Skeletal muscle tissue (tissue), 4 donors: ENCODE data around the gene TTK. TPM values are rescaled to one million over a fixed set of nuclear protein-coding genes. Genes with fewer than 3 reads are reported as not detected.

ENCODE experiments used
- H3K27ac ChIP-seq: one replicate; pipeline ENCODE4 v1.7.0; 2013; ENCODE audit warnings: mild to moderate bottlenecking, low read depth, low read length, inconsistent platforms
- H3K27me3 ChIP-seq, 3 donors: one replicate each; pipeline ENCODE4 v1.7.0; 2013; ENCODE audit warnings: low read length in 3 of 3; ENCODE audit not compliant: control insufficient read depth in 3 of 3, insufficient read depth in 3 of 3
- H3K36me3 ChIP-seq, 3 donors: one replicate each; pipeline ENCODE4 v1.7.0; 2013; ENCODE audit warnings: low read length in 3 of 3; ENCODE audit not compliant: control insufficient read depth in 3 of 3, insufficient read depth in 3 of 3
- H3K4me1 ChIP-seq, 3 donors: one replicate each; pipeline ENCODE4 v1.7.0; 2013; ENCODE audit warnings: low read length in 3 of 3, mild to moderate bottlenecking in 3 of 3; ENCODE audit not compliant: control insufficient read depth in 3 of 3, insufficient read depth in 3 of 3
- H3K4me3 ChIP-seq, 3 donors: one replicate each; pipeline ENCODE4 v1.7.0; 2013; ENCODE audit warnings: low read length in 3 of 3
- H3K9ac ChIP-seq, 3 donors: one replicate each; pipeline ENCODE4 v1.7.0; 2013; ENCODE audit warnings: low read length in 3 of 3, mild to moderate bottlenecking in 3 of 3, moderate library complexity in 2 of 3, low read depth in 1 of 3
- H3K9me3 ChIP-seq, 3 donors: one replicate each; pipeline ENCODE4 v1.7.0; 2013; ENCODE audit warnings: low read length in 3 of 3; ENCODE audit not compliant: control insufficient read depth in 3 of 3
- total RNA-seq: library from RNA; depleted of rRNA; stranded (reverse); fragments of >200 nt; gene quantifications from one replicate; pipeline ENCODE4 v1.2.3, GENCODE V29; 2014
- donor health status: Osteomylitis.

The TTK gene
- total RNA-seq, 1 donor from 2014 or later = 4.2 TPM

DNA sequence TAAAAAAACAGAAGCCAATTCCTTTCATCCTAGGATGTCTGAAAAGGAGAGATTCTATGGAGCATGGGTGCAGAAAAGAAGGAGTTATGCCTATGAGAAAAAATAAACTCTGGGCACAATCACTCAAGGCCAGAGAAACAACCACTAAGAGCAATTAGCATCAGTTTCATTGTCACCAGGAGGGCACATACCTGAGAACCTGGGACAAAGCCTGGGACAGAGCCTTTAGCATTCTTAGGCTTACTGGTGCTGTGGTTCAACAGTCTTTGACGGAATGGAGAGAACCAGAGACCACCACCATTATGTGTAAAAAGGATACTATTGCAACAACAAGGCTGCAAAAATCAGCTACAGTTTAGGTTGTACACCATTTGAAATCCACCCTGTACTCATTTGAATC lies 72.6 kb downstream of the TTK start:
- no peaks in the 10 kb centered on the region for H3K27me3 ChIP-seq
- no peaks in the 10 kb centered on the region for H3K36me3 ChIP-seq
- no peak overlapping the region for H3K27ac ChIP-seq
- peaks cover 0 to 8% (median 0%) of the 10 kb centered on the region in 3 donors for H3K9me3 ChIP-seq
- H3K4me1 ChIP-seq = no peaks in the 10 kb centered on the region
- no peak overlapping the region for H3K4me3 ChIP-seq
- H3K9ac ChIP-seq = no peak overlapping the region

DNA sequence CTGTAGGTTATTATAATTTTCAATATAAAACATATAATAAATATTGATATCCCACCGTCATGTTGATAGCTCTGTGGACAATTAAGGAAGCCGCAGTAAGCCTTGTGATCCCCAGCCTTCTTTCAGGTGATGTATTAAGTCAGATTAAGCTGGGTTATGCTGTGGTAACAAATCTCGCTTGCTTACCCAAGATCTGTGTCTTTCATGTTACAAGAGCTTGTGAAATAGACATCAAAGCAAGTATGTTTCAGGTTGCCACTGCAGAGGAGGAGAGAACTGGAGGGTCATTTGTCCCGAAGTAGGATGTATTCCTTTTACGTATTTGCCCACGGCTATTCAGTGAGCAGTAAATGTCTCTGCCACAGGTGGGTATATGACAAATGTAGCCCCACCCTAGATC lies 84.2 kb downstream of the TTK start:
- peaks cover 0 to 3% (median 0%) of the 10 kb centered on the region in 3 donors for H3K27me3 ChIP-seq

DNA sequence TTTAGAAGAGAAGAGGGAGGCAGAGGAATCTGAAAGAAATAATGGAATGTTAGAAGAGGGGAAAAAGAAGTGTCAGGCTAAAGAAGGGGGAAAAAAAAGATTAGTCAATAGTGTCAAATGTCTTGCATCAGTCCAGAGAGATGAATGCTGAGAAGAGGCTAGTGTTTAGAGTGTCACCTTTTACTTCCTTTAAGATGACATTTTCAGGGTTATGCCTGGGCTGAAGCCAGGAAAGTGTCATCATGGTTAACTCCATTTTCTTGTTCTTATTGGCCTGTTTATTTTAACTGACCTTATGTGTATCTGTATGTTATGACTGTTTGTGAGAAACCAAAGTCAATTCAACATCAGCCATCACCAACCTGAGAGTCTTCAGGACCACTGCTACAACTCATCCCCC lies 87.1 kb downstream of the TTK start:
- H3K27me3 ChIP-seq = no peaks in the 10 kb centered on the region
- no peaks in the 10 kb centered on the region for H3K4me1 ChIP-seq
- H3K27ac ChIP-seq = no peak overlapping the region
- no peaks in the 10 kb centered on the region for H3K36me3 ChIP-seq
- no peak overlapping the region for H3K4me3 ChIP-seq
- no peak overlapping the region for H3K9ac ChIP-seq
- H3K9me3 ChIP-seq = no peaks in the 10 kb centered on the region

More for the DNA sequence above, 84.2 kb downstream of the TTK start:
- no peak overlapping the region for H3K4me3 ChIP-seq
- no peaks in the 10 kb centered on the region for H3K4me1 ChIP-seq
- no peaks in the 10 kb centered on the region for H3K36me3 ChIP-seq
- H3K27ac ChIP-seq = no peak overlapping the region
- H3K9me3 ChIP-seq = no peaks in the 10 kb centered on the region
- no peak overlapping the region for H3K9ac ChIP-seq

Other genes with a start within 250 kb of the TTK start
- 2.1 TPM for gene ELOVL4, start 57.1 kb upstream of the TTK start, total RNA-seq
- 24.5 TPM for gene BCKDHB, start 102.0 kb downstream of the TTK start, total RNA-seq